ENCODE results near the gene RPTN.
A peak's percentile ranks its signal among the peaks of the same experiment; 100 is the strongest.
"Not testable (repeated sequence)": the region's sequence is repeated elsewhere in the genome, so short reads cannot be mapped to it uniquely, and the experiment has no call there.

RPTN gene

DNA sequence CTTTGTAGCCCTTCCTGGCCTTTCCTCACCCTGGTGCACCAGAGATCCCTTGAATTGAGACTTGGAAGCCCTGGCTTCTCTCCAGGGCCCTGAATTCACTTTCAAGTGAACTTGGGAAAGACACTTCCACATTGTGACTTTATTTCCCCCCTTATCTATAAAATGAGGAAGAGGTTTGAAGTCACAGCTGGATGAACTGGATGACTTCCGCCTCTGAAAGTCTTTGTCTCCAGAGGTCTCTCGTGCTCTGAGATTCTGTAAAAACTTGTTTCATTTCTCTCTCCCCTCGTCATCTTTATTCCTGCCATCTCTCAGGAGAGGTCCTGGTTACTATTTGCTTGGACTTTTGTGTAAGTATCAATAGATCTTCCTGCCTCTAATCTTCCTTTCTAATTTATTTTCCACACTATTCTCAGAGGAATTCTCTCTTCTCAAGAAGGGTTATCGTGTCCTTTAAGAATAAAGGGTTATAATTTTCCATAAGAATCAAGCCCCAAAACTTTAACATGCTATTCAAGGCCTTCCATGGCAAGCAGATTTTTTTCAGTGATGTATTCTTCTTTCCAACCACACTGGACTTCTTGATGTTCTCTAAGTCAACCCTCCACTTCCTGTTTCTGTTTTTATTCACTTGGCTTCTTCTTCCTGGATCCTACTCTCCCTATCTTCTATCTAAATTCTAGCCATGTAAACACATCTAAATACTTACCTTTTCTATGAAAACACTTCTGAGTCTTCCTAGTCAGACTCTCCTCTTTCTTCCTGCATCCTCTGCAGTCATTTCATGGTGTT, 6.5 kb upstream of the RPTN start:
- no peak for DNase-seq (ENCODE audit: low spot score)

DNA sequence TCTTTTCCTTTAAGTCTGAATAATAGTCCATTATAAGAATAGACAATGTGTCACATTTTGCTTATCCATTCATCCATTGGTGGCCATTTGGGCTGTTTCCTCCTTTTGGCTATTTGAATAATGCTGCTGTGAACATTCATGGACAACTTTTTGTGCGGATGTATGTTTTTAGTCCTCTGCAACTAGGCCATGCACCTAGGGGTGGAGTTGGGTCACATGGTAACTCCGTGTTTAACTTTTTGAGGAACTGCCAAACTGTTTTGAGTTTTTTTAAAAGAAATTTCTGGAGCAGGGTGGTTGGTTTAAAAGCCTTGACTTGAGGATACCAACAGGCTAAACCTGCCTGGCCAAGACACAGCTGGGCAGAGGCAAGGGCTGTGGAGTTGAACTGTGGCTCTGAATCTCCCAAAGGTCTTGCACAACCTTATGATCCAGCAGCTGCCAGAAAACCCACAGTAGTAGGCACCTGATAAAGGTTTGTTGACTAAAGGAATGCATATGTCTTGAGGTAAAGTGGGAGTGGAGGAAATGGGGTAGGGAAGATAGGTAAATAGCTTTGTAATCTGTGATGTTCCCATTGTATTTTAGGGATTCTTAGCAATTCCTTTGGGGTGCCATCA, 5.6 kb upstream of the RPTN start:
- peak; percentile 41 for DNase-seq (ENCODE audit: low spot score)

DNA sequence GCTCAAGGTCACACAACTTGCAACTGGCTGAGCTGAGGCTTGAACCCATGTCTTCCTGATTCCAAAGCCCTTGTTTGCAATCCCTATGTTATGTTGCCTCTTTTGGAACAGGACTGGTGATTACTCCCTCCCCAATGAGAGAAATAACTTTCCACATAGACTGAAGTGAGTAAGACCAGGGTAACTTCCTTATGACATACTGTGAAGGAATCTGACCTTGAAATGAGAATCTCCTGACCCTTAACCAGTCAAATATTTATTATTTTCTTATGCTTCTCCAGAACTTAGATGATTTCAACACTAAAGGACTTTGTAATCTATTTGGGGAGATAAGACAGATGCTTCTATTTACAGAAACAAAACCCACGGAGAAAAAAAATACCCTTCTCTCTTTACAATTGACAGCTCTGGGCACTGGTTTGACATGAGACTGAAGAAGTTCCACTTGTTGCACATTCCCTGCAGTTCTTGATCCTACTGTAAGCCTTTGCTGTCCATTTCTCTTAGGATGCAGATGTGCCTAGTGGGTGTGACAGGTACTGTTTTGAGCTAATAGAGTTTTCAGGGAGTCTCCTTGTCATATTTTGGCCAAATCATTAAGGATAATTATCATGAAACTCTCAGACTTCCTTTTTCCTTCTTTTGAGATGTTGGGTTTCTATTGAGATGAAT, 3.9 kb upstream of the RPTN start:
- peak; percentile 96 for DNase-seq (ENCODE audit: low spot score)

DNA sequence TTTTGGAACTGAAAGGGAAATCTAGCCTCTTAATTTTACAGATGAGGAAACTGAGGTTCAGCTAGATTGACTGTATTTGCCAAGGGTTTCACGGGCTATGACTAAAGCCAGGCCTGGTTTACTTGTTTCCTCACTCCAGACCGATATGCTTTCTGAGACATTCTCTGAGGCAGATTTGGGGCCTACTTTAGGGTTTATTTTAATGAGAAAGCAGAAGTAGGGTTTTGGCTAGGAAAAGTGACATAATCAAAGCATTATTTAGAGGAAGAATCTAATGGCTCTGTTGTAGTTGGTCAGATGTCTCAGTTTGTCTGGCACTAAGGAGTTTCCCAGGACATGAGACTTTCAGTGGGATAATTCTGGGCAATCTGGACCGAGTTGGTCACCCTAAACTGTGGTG, 1.5 kb upstream of the RPTN start:
- no peak for DNase-seq (ENCODE audit: low spot score)

DNA sequence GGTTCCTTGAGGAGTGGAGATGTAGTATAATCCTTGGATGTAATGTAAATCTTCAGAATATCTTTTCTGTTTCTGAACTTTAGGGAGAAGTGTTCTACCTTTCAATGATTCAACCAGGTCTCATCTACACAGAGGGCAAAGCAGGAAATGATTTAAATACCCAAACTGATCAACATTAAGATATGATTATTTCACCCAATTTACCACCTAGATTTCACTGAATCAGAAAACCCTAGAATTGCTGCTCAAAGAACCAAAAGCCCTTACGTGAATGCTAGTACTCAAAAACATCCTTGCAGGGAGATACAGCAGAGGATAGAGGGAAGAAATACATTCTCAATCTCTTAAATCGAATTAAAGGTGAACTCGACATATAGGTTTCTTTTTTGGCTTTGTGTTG, 5.0 kb downstream of the RPTN start:
- no peak for DNase-seq (ENCODE audit: low spot score)

DNA sequence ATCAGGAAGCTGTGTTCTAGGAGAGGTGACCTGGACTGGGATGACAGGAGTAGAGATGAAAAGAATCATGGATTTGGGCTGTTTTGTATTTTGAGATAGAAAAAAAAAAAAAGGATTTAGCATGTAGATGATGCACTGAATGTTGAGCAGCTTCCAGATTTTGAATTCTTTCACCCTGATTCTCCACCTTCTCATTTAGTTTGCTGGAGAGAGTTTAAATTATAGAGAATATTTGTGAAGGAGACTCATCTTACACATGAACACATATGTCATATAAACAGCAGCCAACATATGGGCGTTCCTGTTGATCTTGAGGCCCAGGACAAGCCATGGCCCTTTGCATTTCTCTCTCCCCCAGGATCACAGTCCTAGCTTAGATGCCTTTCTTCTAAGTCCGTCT, 7.4 kb downstream of the RPTN start:
- DNase-seq (ENCODE audit: low spot score): no peak

DNA sequence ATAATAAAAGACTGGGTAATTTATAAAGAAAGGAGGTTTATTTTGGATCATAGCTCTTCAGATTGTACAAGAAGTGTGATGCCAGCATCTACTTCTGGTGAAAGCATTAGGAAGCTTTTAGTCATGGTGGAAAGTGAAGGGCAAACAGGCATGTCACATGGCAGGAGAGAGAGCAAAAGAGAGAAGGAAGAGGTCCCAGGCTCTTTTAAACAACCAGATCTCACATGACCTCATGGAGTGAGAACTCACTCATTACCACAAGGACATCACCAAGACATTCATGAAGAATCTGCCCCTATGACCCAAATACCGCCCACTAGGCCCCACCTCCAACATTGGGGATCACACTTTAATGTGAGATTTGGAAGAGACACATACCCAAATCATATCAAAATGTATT, 10.0 kb downstream of the RPTN start:
- no peak for DNase-seq (ENCODE audit: low spot score)

DNA sequence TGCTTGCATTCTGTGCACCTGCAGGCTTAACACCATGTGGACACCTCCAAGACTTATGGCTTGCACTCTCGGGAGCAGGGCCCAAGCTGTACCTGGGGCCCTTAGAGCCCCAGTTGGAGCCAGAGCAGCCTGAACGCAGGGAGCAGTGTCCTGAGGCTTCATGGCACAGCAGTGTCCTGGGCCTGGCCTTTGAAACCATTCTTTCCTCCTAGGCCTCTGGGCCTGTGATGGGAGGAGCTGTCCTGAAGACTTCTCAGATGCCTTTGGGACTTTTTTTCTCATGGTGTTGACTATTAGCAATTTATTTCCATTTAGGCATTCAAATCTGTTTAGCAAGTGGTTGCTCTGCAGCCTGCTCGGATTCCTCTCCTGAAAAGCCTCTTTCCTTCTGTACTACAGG, 11.0 kb downstream of the RPTN start:
- DNase-seq (ENCODE audit: low spot score): no peak

DNA sequence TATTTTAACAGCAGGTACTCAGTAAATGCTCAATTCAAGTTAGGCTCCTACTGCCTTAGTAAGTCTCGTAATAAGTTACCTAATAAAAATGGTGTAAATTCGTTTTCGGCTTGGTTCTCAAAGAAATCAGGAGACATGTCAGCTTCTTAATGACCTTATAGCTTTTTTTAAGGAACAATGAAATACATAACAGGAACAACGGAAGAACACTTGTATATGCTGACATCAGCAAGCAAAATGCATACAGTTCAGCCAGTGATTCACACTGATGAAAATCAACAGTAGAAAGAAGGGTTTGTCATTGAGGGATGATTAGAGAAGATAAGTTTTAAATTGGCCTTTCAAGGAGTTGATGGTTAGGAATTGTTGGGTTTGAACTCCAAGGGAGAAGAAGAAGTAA, 13.3 kb downstream of the RPTN start:
- no peak for DNase-seq (ENCODE audit: low spot score)

DNA sequence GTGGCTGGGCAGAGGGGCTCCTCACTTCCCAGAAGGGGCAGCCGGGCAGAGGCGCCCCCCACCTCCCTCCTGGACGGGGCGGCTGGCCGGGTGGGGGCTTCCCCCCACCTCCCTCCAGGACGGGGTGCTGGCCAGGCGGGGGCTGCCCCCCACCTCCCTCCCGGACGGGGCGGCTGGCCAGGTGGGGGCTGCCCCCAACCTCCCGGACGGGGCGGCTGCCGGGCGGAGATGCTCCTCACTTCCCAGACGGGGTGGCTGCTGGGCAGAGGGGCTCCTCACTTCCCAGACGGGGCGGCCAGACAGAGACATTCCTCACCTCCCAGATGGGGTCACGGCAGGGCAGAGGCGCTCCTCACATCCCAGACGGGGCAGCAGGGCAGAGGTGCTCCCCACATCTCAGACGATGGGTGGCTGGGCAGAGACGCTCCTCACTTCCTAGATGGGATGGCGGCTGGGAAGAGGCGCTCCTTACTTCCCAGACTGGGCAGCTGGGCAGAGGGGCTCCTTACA, 14.3 kb downstream of the RPTN start:
- not testable (repeated sequence) for DNase-seq (ENCODE audit: low spot score)

DNA sequence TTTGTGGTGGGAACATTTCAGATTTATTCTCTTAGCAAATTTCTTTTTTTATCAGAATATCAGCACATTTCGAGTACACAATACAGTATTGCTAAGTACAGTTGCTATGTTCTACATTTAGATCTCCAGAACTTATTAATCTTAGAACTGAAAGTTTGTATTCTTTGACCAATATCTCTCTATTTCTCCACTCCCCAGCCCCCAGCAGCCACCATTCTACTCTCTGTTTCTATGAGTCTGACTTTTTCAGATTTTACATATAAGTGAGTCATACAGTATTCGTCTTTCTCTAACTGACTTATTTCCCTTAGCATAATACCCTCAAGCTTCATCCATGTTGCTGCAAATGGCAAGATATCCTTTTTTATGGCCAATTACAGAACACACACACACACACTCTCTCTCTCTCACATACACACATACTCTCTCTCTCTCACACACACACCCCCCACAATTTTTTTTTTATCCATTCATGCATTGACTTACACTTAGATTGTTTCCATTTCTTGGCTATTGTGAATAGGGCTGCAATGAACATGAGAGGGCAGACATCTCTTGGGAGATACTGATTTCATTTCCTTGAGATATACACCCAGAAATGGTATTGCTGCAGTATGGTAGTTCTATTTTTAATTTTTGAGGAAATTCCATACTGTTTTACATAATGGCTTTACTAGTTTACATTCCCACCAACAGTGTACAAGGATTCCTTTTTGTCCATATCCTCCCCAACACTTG, 15.7 kb downstream of the RPTN start:
- peak; percentile 11 for DNase-seq (ENCODE audit: low spot score)

DNA sequence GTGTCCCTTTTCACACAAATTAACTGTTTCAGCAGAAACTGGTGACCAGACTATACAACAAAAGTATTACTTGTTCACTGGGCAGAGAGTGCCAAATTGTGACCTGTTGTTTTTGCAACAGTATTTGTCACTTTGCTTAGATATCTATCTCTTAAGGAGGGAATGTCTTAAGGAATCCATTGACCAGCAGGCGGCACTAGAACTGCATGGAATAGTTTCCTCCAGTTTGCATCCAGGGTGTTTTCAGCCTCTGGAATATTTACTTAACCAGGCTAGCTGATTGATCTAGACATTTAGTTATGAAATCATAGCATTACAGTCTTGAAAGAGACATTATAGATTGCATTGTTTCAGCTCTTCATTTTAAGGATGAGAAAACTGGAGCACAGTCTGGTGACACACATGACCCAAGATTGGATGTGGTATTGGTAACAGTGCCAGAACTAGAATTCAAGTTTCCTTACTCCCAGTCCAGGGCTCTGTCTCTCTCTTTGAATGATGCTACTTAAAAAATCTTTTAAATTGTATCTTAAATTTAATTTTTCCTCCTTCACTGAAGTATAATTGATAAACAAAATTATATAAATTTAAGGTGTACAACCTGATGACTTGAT, 16.9 kb downstream of the RPTN start:
- peak; percentile 73 for DNase-seq (ENCODE audit: low spot score)

DNA sequence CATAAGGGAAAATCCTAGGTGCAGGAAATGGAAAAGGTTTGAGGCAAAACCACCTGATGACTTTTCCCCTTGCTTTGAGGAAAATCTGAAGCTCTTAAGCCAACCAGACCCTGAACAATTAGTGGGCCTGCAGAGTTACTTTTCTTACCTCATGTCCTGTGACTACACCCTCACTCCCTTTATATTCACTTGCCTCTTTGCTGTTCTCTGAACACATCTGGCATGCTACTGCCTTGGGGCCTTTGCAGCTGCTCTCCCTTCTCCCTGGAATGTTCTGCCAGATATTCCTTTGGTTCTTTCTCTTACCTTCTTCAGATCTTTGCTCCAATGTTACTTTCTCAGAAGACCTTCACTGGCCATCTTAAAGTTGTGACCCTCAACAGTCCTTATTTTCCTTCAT, 21.8 kb downstream of the RPTN start:
- DNase-seq (ENCODE audit: low spot score): no peak

DNA sequence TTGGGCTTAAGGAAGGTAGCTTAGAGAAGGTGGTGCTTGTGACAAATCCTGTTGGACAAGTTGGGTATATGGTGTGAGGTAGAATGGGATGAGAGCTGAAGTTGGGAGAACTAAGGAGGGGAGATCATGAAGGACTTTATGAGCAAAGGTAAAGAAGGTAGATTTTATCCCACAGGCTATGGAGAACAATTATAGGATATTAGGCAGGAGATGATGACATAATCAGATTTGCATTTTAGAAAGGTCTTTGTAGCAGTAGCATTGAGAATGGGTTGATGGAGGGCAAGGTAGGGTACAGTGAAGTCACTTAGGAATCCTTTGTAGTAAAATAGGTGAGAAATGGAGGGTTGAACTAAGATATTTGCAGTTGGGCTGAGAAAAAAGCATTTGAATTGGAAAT, 28.8 kb downstream of the RPTN start:
- no peak for DNase-seq (ENCODE audit: low spot score)

DNA sequence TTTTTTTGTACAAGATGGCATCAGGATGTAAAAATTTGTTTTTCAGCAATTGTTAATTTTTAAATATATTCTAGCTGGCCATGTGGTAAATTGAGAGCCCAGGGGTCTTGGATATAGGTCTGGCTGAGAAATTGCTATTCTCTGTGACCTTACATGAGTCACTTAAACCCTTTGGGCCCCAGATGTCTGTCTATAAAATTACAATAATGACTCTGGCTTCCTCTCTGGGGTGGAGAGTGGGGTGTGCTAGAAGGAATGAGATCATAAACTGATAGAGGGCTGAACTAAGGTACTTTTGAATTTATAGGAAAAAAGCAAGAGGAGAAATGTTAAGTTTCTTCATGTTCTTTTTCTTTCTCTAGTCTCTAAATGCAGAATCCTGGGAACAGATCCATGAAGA, 31.4 kb downstream of the RPTN start:
- DNase-seq (ENCODE audit: low spot score): no peak

DNA sequence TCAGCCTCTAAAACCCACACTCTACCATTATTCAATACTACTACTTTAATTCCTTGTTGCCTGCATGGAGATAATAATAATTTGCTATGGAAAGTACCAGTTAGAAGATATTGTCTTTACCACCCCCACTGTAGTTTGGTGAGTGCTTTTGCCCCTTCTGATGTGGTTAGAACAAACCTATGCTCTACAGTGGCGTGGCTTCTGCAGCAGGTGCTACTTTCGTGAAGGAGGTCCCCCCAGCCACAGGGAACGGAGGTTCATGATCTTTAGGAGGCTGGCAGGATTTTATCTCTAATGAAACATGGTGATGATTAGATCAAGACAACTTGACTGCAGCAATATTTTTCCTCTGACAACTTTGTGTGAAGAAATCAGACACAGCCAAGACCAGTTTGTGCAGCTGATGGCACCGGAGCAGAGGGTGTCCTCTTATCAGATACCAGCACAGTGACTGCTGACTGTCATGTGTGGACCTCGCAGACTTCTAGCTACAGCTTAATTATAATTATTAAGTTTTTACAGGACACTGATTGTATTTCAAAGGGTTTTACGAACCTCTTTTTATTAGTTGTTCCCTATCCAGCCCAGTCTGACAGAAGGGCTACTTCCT, 33.1 kb downstream of the RPTN start:
- no peak for DNase-seq (ENCODE audit: low spot score)

DNA sequence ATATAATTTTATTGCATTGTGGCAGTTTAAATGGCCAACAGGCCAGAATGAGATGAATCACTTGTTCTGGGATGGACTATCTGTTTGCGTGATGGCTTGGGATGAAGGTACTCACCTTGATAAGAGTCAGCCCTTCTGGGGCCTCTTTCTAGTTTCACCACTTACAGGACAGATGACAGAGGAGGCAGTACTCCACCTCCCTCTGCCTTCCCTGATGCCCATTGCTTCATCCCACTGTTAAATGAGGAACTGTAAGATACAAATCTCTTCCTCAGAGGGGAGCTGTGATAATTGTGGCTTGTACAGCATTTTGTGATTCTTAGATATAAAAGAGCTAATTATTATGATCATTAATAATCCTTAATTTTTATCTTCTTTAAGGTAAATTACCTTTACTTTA, 40.1 kb downstream of the RPTN start:
- no peak for DNase-seq (ENCODE audit: low spot score)

DNA sequence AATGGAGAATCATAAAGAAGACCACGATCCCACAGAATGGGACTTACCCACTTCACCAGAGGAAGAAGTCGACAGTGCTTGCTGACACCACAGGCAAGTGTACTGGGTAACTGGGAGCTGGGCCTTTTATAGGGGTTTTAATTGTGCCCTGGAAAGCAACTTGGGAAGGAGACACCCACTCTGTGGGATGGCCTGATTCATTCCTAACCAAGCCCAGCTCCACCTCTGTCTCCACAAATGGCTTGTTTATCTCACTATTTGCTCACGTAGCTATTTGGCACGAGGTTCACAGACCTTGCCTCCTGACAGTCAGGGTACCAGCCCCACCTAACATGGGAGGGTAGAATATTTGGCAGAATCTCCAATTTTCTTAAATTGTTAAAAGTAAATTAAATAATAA, 43.7 kb downstream of the RPTN start, which contains the start of gene TCHH:
Gene TCHH, minus strand, starts transcription at position 101 of the 400 bp plus-strand sequence. CDS start 1,364 bp downstream, outside the sequence.
- no peak for DNase-seq (ENCODE audit: low spot score)

DNA sequence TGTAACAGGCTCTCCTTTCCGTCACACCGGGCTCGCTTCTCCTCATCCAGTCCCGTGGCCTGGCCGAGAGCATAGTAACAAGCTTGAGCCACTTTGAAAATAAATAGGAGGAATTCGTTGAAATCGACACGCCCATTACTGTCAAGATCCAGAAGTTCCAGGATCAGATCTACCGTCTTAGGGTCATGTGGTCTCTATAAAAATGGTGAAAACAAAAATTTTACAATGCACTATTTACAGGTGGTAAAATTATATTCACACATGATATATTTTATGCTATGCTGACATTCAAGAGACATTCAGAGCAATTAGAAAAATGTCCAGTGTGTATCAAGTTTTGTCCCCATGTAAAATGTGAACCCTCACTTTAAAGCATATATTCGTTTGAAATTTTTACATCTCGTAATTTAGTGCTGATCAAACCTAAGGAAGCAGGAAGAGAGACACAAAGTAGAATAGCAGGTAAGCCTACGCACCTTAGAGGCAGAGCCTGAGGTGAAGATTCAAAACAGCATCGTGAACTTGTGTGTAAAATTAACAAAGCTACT, 46.1 kb downstream of the RPTN start:
- DNase-seq (ENCODE audit: low spot score): no peak

DNA sequence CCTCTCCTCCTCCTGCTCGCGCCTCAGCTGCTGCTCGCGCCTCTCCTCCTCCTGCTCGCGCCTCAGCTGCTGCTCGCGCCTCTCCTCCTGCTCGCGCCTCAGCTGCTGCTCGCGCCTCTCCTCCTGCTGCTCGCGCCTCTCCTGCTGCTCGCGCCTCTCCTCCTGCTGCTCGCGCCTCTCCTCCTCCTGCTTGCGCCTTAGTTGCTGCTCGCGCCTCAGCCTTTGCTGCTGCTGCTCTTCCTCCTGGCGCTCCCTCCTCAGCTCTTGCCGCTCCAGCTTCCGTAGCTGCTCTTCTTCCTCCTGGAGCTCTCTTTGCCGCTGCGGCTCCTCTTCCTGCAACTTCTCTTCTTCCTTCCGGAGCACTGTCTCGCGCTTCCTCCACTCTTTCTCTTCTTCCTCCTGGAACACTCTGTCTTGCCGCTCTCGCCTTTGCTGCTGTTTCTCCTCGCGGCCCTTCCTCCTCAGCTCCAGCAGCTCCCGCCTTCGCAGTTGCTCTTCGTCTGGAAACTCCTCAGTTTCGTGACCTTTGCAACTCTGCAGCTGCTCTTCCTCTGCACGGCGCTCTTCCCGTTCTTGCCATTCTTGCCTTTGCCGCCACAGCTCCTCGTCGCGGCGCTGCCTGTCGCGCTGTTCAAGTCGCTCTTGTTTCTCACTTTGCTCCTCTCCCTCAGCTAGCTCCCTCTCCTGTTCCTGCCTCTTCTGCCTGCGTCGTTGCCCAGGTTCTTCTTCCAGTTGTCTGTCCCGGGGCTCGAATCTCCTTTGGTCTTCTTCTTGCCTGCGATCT, 46.7 kb downstream of the RPTN start:
- DNase-seq (ENCODE audit: low spot score): peak; percentile 36

Measured in kidney tubule cell (primary cell).